Measurements from ENCODE around the gene C20orf173.
"Not testable (repeated sequence)": the region's sequence is repeated elsewhere in the genome, so short reads cannot be mapped to it uniquely, and the experiment has no call there.

C20orf173 gene, protein sequence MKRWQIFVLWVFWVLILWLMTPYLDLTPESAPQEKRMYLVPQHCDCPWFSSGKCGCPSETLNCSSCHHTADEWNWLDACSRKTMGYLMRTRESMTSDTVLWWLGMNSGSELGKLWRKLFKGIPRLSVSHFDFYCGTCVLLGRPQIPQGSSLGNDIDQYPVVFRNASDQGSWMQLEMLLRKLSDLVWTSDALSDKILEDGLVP

GRCh38 chr20:35529552-35529951, at the start of gene C20orf173:
Gene C20orf173, minus strand, starts transcription at chr20:35529652. Its CDS starts 279 bp downstream, at chr20:35529373.
- DNase-seq, result no peak

DNA sequence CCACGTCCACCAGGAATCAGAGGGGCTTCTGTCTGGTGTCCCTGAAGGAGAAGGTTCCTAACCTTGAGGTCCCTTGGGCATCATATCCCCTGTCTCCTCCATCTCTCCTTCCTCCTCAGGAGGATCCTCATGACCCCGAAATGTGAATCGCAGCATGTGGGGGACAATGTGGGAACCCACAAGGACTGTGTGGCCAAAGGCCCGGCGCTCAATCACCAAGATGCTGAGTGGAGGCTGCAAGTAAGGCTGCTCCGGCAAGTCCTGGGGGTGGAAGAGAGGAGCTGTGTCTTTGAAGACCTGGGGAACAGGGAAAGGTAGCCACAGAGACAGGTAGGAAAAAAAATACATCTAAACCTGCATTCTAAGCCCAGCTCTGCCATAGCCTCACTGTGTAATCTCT, 49.7 kb upstream of the C20orf173 start:
- DNase-seq, result no peak

- DNase-seq, result no peak
Observed at GRCh38 chr20:35578469-35578868, 49.0 kb upstream of the C20orf173 start.

- no peak for DNase-seq
Observed at GRCh38 chr20:35576816-35577215, 47.4 kb upstream of the C20orf173 start.

- DNase-seq, result no peak
Observed at GRCh38 chr20:35575958-35576357, 46.5 kb upstream of the C20orf173 start.

GRCh38 chr20:35572838-35573237, 43.4 kb upstream of the C20orf173 start:
- no peak for DNase-seq

- DNase-seq, result no peak
Observed at GRCh38 chr20:35571555-35571954, 42.1 kb upstream of the C20orf173 start.

DNA sequence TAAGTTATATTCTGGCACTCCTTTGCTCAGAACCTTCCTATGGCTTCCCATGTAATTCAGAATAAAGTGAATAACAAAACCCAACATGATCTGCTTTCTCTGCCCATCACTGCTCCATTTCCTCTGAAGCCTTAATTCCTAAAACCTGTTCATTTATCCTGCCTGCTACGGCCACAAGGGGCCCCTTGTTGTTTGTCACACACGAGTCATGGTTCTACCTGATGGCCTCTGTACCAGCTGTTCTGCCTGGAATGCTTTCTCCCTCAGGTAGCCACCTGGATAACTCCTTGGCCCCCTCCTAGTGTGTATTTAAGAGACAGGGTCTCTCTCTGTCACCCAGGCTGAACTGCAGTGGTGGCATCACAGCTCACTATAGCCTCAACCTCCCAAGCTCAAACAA, 39.2 kb upstream of the C20orf173 start:
- DNase-seq, result no peak

- no peak for DNase-seq
Observed at GRCh38 chr20:35564905-35565304, 35.5 kb upstream of the C20orf173 start.

- DNase-seq, result no peak
Observed at GRCh38 chr20:35563834-35564233, 34.4 kb upstream of the C20orf173 start.

- no peak for DNase-seq
Observed at GRCh38 chr20:35562541-35563110, 33.2 kb upstream of the C20orf173 start.

DNA sequence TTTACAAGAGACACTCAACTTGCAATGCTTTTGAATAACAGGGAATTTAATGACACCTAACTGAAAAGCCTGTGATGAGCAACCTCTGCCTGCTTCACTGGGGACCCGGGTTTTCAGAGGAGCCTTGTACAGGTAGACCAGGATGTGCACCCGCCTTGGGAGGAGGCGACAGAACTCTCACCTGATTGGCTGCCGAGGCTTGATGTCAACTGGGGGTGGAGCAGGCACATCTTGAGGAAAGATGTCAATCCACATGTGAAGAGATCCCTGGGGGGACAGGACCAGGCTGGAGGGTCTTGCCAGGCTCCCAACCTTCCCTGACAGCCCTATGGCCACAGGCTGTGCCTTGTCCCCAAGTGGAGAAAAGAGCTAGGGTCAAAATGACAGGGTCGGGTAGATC, 32.2 kb upstream of the C20orf173 start:
- no peak for DNase-seq

GRCh38 chr20:35561268-35561667, 31.8 kb upstream of the C20orf173 start:
- peak; percentile 68 for DNase-seq

DNA sequence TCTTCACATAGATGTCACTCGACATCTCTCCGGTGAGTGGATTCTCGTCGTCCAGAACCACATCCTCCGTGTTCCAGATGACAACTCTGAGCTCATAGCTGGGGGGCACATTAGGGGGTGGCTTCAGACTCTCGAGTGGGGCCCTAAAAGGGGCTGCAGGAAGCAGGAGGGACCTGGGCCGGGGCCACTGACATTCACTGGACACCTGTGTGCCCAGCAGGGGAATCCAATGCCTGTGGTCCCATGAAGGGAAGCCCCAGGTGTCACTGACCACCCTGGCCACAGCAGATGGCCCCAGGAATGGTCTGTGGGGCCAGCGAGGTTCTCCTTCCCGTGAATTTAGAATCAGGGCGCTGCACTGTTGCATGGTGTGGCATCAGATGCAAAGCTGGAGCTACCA, 31.1 kb upstream of the C20orf173 start:
- no peak for DNase-seq

GRCh38 chr20:35560105-35560511, 30.7 kb upstream of the C20orf173 start:
- DNase-seq, result no peak

GRCh38 chr20:35559042-35559693, 29.7 kb upstream of the C20orf173 start:
- DNase-seq, result no peak

DNA sequence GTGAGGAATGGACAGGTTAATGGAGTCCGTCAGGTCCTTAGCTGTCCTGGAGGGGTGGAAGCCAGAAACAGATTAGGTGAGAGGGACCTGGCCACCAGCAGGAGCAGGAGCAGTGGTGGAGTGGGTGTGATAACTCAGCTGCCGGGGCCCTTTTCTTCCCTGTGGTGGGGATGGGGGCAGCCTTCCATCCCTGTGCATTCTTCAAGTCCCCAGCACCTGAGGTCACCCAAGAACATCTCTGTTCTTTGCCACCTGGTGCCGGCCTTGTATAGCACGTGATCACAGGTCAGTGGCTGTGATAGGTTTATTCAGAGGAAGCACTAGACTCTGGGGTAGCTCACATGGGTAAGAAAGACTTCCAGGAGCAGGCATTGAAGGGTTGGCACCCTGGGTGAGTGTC, 29.0 kb upstream of the C20orf173 start:
- DNase-seq, result no peak

DNA sequence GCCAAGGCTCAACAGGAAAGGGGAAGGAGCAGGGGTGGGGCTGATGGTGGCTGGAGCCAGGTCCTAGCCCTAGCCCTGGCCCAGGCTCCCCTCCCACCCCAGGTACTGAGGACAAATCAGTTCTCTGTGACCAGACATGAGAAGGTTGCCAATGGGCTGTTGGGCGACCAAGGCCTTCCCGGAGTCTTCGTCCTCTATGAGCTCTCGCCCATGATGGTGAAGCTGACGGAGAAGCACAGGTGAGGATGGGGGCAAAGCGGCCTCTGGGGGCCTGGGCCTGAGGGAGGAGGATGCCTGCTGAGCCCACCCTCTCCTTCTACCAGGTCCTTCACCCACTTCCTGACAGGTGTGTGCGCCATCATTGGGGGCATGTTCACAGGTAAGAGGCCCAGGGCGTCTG, 27.4 kb upstream of the C20orf173 start:
- no peak for DNase-seq

- DNase-seq, result no peak
Observed at GRCh38 chr20:35555951-35556645, 26.6 kb upstream of the C20orf173 start.

DNA sequence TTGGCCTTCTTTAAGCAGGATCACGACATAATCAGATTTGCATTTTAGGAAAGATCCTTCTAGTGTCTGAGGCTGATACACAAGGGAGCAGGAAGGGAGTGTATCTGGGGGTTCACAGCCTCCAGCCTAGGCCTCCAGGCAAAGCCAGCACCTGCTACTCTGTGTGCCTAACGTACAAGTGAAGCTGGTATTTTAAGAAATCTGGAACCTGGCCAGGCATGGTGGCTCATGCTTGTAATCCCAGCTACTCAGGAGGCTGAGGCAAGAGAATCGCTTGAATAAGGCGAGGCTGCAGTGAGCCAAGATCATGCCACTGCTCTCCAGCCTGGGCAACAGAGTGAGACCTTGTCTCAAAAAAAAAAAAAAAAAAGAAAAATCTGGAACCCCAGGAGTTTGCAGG, 26.0 kb upstream of the C20orf173 start:
- DNase-seq, result not testable (repeated sequence)

GRCh38 chr20:35552914-35553313, 23.5 kb upstream of the C20orf173 start:
- DNase-seq, result no peak

- no peak for DNase-seq
Observed at GRCh38 chr20:35551503-35551902, 22.1 kb upstream of the C20orf173 start.

DNA sequence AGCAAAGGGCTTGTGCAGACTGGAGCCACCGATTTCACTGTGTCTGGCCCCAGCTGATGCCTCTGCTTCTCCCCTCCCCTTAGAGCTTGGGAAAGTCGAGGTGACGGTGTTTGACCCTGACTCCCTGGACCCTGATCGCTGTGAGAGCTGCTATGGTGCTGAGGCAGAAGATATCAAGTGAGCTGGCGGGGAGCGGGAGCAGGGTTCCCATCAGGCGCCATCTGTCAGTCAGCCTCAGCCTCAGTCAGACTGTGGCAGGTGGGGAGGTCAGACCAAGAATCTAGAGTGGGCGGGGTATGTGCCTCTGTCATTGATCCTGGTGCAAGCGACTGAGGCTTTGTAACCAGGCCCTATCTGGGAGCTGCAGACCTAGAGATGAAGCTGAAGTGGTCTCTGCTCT, 17.9 kb upstream of the C20orf173 start:
- no peak for DNase-seq

DNA sequence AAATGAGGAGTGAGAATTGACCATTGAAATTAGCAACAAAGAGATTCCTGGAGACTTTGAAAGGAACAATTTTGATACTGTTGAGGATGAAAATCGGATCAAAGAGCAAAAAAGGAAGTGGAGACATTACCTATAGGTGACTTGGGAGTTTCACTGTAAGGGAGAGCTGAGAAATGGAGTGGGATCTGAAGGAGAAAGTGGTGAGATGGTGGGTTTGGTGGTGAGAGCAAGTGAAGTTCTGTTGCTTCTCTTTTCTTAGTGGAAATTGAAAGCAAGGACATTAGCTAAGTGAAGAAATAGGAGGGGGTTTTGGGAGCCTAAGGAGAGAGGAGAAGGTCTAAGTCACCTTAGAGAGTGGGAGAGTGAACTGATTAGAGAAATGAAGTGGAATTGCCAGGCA, 16.7 kb upstream of the C20orf173 start:
- DNase-seq, result no peak

Data from EL (cell line).